B cell (primary cell): ENCODE results near the gene DYNLL2.

Experiments used
- EZH2 ChIP-seq: IDR thresholded peaks from 2 replicates; pipeline ENCODE4 v1.6.1; 2012; ENCODE audit warnings: borderline replicate concordance, low read depth, mild to moderate bottlenecking, moderate library complexity, low read length; ENCODE audit not compliant: insufficient read depth, poor library complexity, severe bottlenecking
- TF ChIP-seq, protein P1 (sequence below): fragments of 200-600 bp; IDR thresholded peaks from one replicate; pipeline ENCODE4 v1.8.0; 2022; ENCODE audit warnings: antibody characterized with exemption, mild to moderate bottlenecking

DNA sequence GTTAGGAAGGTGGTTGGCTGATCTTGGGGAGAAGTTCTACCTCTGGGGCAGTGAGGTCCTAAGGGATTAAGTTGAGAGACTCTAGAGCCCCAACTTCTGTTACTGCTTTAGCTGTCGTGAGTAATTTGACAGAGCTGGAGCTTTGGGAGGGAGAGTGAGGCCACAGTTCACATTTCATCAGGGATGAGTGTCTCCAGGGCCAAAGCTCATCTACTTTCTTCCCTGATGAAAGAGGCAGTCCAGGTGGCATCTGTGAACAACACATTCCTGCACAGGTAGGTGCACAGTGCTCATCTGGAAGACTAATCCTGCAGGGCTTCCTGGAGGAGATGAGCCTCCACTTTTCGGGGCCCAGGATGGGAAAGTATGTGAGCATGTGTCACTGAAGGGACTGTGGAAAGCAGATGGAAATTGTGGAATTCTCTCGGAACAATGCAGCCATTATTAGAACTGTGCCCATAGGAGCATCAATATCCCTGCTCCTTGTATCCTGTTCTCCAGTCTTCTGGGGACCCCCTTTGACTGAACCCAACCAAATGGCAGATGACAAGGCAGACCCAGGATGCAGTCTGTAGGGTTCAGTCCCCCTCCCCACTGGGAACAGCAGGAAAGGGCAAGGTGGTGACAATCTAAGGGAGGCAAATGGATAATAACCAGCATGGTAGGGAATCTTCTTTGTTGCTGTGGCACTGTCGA is 9.0 kb downstream of the DYNLL2 start:
- TF ChIP-seq, protein P1, sequence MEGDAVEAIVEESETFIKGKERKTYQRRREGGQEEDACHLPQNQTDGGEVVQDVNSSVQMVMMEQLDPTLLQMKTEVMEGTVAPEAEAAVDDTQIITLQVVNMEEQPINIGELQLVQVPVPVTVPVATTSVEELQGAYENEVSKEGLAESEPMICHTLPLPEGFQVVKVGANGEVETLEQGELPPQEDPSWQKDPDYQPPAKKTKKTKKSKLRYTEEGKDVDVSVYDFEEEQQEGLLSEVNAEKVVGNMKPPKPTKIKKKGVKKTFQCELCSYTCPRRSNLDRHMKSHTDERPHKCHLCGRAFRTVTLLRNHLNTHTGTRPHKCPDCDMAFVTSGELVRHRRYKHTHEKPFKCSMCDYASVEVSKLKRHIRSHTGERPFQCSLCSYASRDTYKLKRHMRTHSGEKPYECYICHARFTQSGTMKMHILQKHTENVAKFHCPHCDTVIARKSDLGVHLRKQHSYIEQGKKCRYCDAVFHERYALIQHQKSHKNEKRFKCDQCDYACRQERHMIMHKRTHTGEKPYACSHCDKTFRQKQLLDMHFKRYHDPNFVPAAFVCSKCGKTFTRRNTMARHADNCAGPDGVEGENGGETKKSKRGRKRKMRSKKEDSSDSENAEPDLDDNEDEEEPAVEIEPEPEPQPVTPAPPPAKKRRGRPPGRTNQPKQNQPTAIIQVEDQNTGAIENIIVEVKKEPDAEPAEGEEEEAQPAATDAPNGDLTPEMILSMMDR, result no peak
- no peak for TF ChIP-seq EZH2
